SK-N-SH (cell line): ENCODE data around the gene LMTK2.

Source experiments
- CHD2 ChIP-seq: fragments of 150-350 bp; IDR thresholded peaks from 2 replicates; pipeline ENCODE4 v1.6.1; 2018; ENCODE audit warnings: low read length; ENCODE audit not compliant: partially characterized antibody
- EP300 ChIP-seq, 2 experiments: IDR thresholded peaks; 2 replicates each; pipeline versions ENCODE4 v1.4.0 to v1.6.1; 2012; ENCODE audit warnings: borderline replicate concordance in 1 of 2, low read depth in 1 of 2, low read length in 1 of 2
- EZH2phosphoT487 ChIP-seq: fragments of 200-600 bp; sonication (generic); IDR thresholded peaks from 2 replicates; pipeline ENCODE4 v1.6.1; 2017; ENCODE audit warnings: low read depth, mixed run types, mild to moderate bottlenecking, antibody characterized with exemption, moderate library complexity, borderline replicate concordance
- FOXJ3 ChIP-seq: sonication (generic); formaldehyde crosslinking; IDR thresholded peaks from 2 replicates; pipeline ENCODE4 v1.5.1; 2020; ENCODE audit warnings: mild to moderate bottlenecking, missing genetic modification reagents
- JUND ChIP-seq: IDR thresholded peaks from 2 replicates; pipeline ENCODE4 v1.4.0; 2012
- MXI1 ChIP-seq: IDR thresholded peaks from 2 replicates; pipeline ENCODE4 v1.6.1; 2012; ENCODE audit warnings: mild to moderate bottlenecking, low read depth, low read length, improper control_type of control experiment
- RFX5 ChIP-seq: IDR thresholded peaks from 2 replicates; pipeline ENCODE4 v1.6.1; 2012; ENCODE audit warnings: mild to moderate bottlenecking, improper control_type of control experiment, low read length
- SIN3A ChIP-seq: IDR thresholded peaks from 2 replicates; pipeline ENCODE4 v1.6.1; 2012; ENCODE audit warnings: low read depth, mild to moderate bottlenecking, low read length, moderate library complexity, borderline replicate concordance
- SMC3 ChIP-seq: IDR thresholded peaks from 2 replicates; pipeline ENCODE4 v1.6.1; 2012; ENCODE audit warnings: low read depth, low read length, improper control_type of control experiment
- TEAD4 ChIP-seq: IDR thresholded peaks from 2 replicates; pipeline ENCODE4 v1.4.0; 2012; ENCODE audit warnings: mild to moderate bottlenecking, borderline replicate concordance; ENCODE audit not compliant: insufficient read depth
- YY1 ChIP-seq: IDR thresholded peaks from 2 replicates; pipeline ENCODE4 v1.4.0; 2012; ENCODE audit warnings: low read depth, mild to moderate bottlenecking
- TF ChIP-seq, protein P1 (sequence below): fragments of 200-600 bp; sonication (generic); IDR thresholded peaks from 2 replicates; pipeline ENCODE4 v1.6.1; 2017; ENCODE audit warnings: antibody characterized with exemption, mild to moderate bottlenecking, moderate library complexity
- TF ChIP-seq, protein P2 (sequence below): IDR thresholded peaks from 2 replicates; pipeline ENCODE4 v1.6.1; 2012; ENCODE audit warnings: mild to moderate bottlenecking, low read depth, low read length, moderate library complexity
- TF ChIP-seq, protein P3 (sequence below): IDR thresholded peaks from 2 replicates; pipeline ENCODE4 v1.4.0; 2012; ENCODE audit warnings: low read depth, borderline replicate concordance

DNA sequence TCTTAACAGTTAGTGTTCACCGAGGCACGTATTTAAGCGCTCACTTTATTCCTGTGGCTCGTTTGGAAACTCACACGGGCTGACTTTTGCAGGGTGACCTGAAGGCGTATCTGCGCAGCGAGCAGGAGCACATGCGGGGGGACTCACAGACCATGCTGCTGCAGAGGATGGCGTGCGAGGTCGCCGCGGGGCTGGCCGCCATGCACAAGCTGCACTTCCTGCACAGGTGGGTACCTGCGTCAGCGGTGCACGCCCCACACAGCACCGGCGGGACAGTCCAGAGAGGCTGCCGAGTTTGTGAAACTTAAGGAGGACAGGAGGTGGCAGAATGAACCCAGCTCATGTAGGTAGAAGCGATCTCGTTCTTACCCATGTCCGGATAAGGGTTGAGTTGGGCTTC lies 64.8 kb downstream of the LMTK2 start:
- TF ChIP-seq, protein P1, sequence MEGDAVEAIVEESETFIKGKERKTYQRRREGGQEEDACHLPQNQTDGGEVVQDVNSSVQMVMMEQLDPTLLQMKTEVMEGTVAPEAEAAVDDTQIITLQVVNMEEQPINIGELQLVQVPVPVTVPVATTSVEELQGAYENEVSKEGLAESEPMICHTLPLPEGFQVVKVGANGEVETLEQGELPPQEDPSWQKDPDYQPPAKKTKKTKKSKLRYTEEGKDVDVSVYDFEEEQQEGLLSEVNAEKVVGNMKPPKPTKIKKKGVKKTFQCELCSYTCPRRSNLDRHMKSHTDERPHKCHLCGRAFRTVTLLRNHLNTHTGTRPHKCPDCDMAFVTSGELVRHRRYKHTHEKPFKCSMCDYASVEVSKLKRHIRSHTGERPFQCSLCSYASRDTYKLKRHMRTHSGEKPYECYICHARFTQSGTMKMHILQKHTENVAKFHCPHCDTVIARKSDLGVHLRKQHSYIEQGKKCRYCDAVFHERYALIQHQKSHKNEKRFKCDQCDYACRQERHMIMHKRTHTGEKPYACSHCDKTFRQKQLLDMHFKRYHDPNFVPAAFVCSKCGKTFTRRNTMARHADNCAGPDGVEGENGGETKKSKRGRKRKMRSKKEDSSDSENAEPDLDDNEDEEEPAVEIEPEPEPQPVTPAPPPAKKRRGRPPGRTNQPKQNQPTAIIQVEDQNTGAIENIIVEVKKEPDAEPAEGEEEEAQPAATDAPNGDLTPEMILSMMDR = no peak
- TF ChIP-seq TEAD4 = no peak
- TF ChIP-seq EZH2phosphoT487 = no peak
- TF ChIP-seq JUND = no peak
- TF ChIP-seq SIN3A = no peak
- no peak for TF ChIP-seq RFX5
- TF ChIP-seq, protein P2, sequence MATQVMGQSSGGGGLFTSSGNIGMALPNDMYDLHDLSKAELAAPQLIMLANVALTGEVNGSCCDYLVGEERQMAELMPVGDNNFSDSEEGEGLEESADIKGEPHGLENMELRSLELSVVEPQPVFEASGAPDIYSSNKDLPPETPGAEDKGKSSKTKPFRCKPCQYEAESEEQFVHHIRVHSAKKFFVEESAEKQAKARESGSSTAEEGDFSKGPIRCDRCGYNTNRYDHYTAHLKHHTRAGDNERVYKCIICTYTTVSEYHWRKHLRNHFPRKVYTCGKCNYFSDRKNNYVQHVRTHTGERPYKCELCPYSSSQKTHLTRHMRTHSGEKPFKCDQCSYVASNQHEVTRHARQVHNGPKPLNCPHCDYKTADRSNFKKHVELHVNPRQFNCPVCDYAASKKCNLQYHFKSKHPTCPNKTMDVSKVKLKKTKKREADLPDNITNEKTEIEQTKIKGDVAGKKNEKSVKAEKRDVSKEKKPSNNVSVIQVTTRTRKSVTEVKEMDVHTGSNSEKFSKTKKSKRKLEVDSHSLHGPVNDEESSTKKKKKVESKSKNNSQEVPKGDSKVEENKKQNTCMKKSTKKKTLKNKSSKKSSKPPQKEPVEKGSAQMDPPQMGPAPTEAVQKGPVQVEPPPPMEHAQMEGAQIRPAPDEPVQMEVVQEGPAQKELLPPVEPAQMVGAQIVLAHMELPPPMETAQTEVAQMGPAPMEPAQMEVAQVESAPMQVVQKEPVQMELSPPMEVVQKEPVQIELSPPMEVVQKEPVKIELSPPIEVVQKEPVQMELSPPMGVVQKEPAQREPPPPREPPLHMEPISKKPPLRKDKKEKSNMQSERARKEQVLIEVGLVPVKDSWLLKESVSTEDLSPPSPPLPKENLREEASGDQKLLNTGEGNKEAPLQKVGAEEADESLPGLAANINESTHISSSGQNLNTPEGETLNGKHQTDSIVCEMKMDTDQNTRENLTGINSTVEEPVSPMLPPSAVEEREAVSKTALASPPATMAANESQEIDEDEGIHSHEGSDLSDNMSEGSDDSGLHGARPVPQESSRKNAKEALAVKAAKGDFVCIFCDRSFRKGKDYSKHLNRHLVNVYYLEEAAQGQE = no peak
- no peak for TF ChIP-seq SMC3
- TF ChIP-seq, protein P3, sequence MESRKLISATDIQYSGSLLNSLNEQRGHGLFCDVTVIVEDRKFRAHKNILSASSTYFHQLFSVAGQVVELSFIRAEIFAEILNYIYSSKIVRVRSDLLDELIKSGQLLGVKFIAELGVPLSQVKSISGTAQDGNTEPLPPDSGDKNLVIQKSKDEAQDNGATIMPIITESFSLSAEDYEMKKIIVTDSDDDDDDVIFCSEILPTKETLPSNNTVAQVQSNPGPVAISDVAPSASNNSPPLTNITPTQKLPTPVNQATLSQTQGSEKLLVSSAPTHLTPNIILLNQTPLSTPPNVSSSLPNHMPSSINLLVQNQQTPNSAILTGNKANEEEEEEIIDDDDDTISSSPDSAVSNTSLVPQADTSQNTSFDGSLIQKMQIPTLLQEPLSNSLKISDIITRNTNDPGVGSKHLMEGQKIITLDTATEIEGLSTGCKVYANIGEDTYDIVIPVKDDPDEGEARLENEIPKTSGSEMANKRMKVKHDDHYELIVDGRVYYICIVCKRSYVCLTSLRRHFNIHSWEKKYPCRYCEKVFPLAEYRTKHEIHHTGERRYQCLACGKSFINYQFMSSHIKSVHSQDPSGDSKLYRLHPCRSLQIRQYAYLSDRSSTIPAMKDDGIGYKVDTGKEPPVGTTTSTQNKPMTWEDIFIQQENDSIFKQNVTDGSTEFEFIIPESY = no peak
- TF ChIP-seq CHD2 = no peak
- TF ChIP-seq EP300 (IDR thresholded peaks at IDR 0.05; ENCODE audit: borderline replicate concordance in 1 of 2, low read depth in 1 of 2, low read length in 1 of 2) = no peak
- TF ChIP-seq MXI1 = no peak
- no peak for TF ChIP-seq YY1
- no peak for TF ChIP-seq FOXJ3 (CRISPR knock-in tag)
